A673 (cell line): ENCODE data around the gene CKB. TPM values are rescaled to one million over a fixed set of nuclear protein-coding genes. Genes with fewer than 3 reads are reported as not detected.

Experiments
- BruUV-seq: library from RNA; stranded (reverse); fragments of 400-500 nt; replicated peaks from 2 replicates; lab custom pipeline; 2021; lab: Mats Ljungman, UMichigan
- CTCF ChIA-PET: fragments of 300-600 bp; sonication (Branson Sonifier 250); formaldehyde crosslinking; loops from one replicate; lab custom pipeline; 2022; ENCODE audit warnings: antibody characterized with exemption; lab: Charles Lee
- POLR2A ChIA-PET: fragments of 300-600 bp; sonication (Branson Sonifier 250); formaldehyde crosslinking; loops from one replicate; lab custom pipeline; 2022; ENCODE audit warnings: antibody characterized with exemption; ENCODE audit not compliant: low non-redundant PET; lab: Charles Lee
- DNase-seq: peaks from one replicate; pipeline ENCODE4 v3.0.0-alpha.2; 2015; ENCODE audit warnings: low spot score
- H3K27ac ChIP-seq: fragments of 200-600 bp; sonication (generic); 2 replicates; pipeline ENCODE4 v1.5.1; 2016; ENCODE audit warnings: mixed run types, low read depth, mild to moderate bottlenecking, mixed read lengths, antibody characterized with exemption, low read length; ENCODE audit not compliant: poor library complexity, severe bottlenecking
- H3K27me3 ChIP-seq: fragments of 200-600 bp; sonication (generic); replicated peaks from 2 replicates; pipeline ENCODE4 v1.6.1; 2017; ENCODE audit warnings: mixed run types, low read depth, mild to moderate bottlenecking, mixed read lengths, antibody characterized with exemption, low read length; ENCODE audit not compliant: insufficient read depth, poor library complexity
- H3K36me3 ChIP-seq: fragments of 200-600 bp; sonication (generic); 2 replicates; pipeline ENCODE4 v1.6.1; 2016; ENCODE audit warnings: mixed run types, mild to moderate bottlenecking, mixed read lengths, antibody characterized with exemption, low read length; ENCODE audit not compliant: insufficient read depth, poor library complexity, severe bottlenecking
- H3K4me1 ChIP-seq: fragments of 200-600 bp; sonication (generic); 2 replicates; pipeline ENCODE4 v1.6.1; 2017; ENCODE audit warnings: mixed run types, mild to moderate bottlenecking, mixed read lengths, antibody characterized with exemption, low read length; ENCODE audit not compliant: insufficient read depth, poor library complexity, severe bottlenecking
- H3K4me3 ChIP-seq: fragments of 200-600 bp; sonication (generic); 2 replicates; pipeline ENCODE4 v1.5.1; 2016; ENCODE audit warnings: low read depth, mixed run types, mild to moderate bottlenecking, mixed read lengths, low read length; ENCODE audit not compliant: poor library complexity, severe bottlenecking
- H3K9me3 ChIP-seq: fragments of 200-600 bp; sonication (generic); 2 replicates; pipeline ENCODE4 v1.6.1; 2016; ENCODE audit warnings: mixed run types, low read depth, mild to moderate bottlenecking, mixed read lengths, antibody characterized with exemption, low read length; ENCODE audit not compliant: poor library complexity, severe bottlenecking
- EZH2 ChIP-seq: fragments of 200-600 bp; sonication (generic); IDR thresholded peaks from 2 replicates; pipeline ENCODE4 v1.6.1; 2017; ENCODE audit warnings: borderline replicate concordance, low read depth, mild to moderate bottlenecking, mixed read lengths, antibody characterized with exemption, low read length; ENCODE audit not compliant: poor library complexity, severe bottlenecking
- intact Hi-C: fragments of 100-400 bp; cut with micrococcal nuclease; formaldehyde crosslinking; loops from one replicate; pipeline ENCODE4 v1.10.0; 2022; ENCODE audit not compliant: unreplicated experiment
- total RNA-seq: library from RNA; stranded (reverse); gene quantifications from 2 replicates; pipeline ENCODE4 v1.2.3, GENCODE V29; 2021
- TF ChIP-seq, protein P1 (sequence below): fragments of 300-800, 200-600 bp; sonication (generic); conservative IDR thresholded peaks from 2 replicates; pipeline ENCODE4 v1.5.1; 2017; ENCODE audit warnings: low read depth, mild to moderate bottlenecking, antibody characterized with exemption, low read length, moderate library complexity, mixed read lengths

CKB gene
- total RNA-seq, 1 experiment from 2014 or later = 118 TPM

DNA sequence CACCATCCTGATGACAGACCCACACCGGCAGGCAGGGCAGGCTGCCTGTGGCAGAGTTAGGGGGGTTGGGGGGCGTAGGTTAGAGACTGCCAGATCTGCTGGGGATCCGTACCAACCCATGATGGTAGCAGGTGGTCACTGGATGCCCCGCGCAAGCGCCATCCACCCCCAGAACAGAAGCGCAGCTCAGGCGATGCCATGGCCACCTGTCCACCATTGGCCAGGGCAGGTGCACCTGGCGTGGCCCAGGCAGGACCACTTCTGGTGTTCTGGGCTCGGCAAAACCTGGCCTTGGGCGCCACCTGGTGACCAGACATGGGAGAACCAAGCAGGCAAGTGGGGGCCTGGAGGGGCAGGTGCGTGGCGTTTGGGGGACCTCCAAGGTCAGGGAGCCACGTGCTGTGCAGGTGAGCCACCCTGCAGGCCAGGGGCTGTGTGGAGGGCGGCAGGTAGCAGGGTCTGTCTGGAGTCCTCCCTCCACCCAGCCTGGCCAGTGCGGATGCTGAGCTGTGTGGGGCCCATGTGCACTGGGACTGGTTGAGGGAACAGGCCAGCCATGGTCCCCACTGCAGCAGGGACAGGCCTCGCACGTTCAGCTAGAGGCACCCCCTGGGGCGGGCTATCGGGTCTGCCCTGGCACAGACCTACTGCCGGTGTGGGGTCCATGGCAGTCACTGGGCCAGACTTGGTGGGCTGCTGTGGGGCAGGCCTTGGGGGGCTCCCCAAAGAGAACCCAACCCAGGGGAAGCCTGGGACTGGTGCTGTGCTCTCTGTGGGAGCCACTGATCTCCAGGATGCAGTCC, 24.2 kb upstream of the CKB start:
- ChIA-PET POLR2A (no interaction called here), CTCF (interaction anchor here (0.6 to 2.3 kb wide), 5 partner anchors 10 to 383 kb away, joined by 3 to 9 read pairs (median 5); no protein-coding TSS in a partner anchor)
- no peak overlapping the region for H3K4me3 ChIP-seq
- H3K9me3 ChIP-seq = no peaks in the 10 kb centered on the region
- no TSS peak for BruUV-seq
- DNase-seq = peak; percentile 64
- no peaks in the 10 kb centered on the region for H3K27me3 ChIP-seq
- no peak overlapping the region for H3K27ac ChIP-seq
- no peak for TF ChIP-seq EZH2
- TF ChIP-seq, protein P1, sequence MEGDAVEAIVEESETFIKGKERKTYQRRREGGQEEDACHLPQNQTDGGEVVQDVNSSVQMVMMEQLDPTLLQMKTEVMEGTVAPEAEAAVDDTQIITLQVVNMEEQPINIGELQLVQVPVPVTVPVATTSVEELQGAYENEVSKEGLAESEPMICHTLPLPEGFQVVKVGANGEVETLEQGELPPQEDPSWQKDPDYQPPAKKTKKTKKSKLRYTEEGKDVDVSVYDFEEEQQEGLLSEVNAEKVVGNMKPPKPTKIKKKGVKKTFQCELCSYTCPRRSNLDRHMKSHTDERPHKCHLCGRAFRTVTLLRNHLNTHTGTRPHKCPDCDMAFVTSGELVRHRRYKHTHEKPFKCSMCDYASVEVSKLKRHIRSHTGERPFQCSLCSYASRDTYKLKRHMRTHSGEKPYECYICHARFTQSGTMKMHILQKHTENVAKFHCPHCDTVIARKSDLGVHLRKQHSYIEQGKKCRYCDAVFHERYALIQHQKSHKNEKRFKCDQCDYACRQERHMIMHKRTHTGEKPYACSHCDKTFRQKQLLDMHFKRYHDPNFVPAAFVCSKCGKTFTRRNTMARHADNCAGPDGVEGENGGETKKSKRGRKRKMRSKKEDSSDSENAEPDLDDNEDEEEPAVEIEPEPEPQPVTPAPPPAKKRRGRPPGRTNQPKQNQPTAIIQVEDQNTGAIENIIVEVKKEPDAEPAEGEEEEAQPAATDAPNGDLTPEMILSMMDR = peak; percentile 99
- H3K36me3 ChIP-seq = no peaks in the 10 kb centered on the region
- intact Hi-C loops = loop anchor here (1.0 to 5.0 kb wide), 2 partner anchors 29 to 45 kb away; no protein-coding TSS in a partner anchor
- H3K4me1 ChIP-seq = peaks cover 30% of the 10 kb centered on the region

DNA sequence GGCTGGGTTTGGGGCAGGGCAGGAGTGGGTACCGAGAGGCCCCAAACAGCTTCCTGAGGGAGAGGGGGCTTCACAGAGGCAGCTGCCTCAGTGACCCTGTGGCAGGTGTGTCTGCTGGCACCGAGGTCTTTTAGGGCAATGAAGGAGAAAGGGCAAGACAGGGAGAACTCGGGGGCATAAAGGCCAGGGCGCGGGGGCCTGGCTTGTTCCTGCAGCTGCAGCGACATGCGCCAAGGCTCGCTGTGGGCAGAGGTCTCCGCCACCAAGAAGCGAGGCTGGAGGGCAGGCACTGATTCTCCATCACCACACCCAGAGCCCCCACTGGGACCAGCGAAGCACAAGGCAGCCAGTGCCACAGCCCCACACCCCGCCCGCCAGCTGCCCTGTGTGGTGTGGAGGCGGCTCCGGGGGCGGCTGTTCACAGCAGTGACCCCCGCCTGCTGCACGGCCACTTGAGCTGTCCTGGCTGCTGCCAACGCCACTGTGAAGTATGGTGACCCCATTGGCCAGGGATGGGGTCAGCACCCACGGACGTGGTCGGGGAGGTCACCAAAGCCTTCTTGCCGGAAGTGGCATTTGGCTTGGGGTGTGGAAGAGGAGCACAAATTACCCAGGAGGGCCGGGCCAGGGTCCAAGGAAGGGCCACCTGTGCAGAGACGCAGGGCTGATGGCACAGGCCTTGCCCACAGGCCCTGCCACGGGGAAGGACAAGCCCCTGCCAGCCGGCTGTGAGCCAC, 23.5 kb upstream of the CKB start:
- BruUV-seq = no TSS peak
- Histone ChIP-seq H3K36me3 (no peaks in the 10 kb centered on the region), H3K27ac (no peak overlapping the region), H3K27me3 (no peaks in the 10 kb centered on the region), H3K4me3 (no peak overlapping the region), H3K4me1 (peaks cover 31% of the 10 kb centered on the region), H3K9me3 (no peaks in the 10 kb centered on the region)
- ChIA-PET CTCF (interaction anchor here (0.6 to 2.3 kb wide), 3 partner anchors 28 to 478 kb away, joined by 4 to 8 read pairs (median 5); no protein-coding TSS in a partner anchor), POLR2A (no interaction called here)
- DNase-seq = no peak
- intact Hi-C loops = loop anchor here (1.0 to 5.0 kb wide), 2 partner anchors 28 to 44 kb away; no protein-coding TSS in a partner anchor
- TF ChIP-seq, protein P1 = no peak
- TF ChIP-seq EZH2 = no peak

DNA sequence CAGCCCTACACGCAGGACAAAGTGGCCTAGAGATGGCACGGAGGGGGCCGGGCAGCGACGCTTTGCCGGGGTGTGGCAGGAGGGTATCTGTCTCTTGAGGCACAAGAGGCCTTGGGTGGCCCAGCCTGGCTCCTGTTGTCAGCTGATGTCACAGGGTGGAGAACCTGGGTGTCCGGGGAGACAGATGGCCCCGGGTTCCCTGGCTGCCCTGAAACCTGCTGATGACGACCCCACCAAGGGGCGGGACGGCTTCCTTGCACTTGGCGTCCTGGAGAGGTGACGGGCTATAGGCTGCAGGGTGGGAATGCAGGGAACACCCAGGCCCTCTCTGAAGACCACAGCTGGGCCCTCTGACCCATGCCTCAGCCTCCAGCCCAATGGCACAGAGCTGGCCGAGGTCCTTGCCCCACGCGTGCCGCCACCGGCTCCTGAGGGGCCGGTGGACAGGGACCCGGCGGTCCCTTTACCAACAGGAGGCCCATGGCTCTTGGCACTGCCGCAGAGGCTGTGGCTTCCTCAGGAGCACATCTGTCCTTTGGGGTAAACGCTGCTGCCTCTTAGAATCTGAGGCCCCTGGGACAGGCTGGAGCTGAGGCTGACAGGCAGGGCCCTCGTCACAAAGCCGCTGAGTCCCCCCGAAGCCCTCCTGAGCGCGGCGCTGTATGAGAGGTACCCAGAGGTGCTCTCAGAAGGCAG, 22.7 kb upstream of the CKB start:
- no peaks in the 10 kb centered on the region for H3K27me3 ChIP-seq
- no peak for DNase-seq
- H3K9me3 ChIP-seq = no peaks in the 10 kb centered on the region
- peaks cover 38% of the 10 kb centered on the region for H3K4me1 ChIP-seq
- TF ChIP-seq, protein P1 = no peak
- no peak for TF ChIP-seq EZH2
- H3K36me3 ChIP-seq = no peaks in the 10 kb centered on the region
- peak overlapping the region; percentile 52 for H3K27ac ChIP-seq
- BruUV-seq = no TSS peak
- no peak overlapping the region for H3K4me3 ChIP-seq
- ChIA-PET POLR2A (no interaction called here), CTCF (interaction anchor here (0.6 to 2.3 kb wide), 3 partner anchors 27 to 478 kb away, joined by 4 to 8 read pairs (median 5); no protein-coding TSS in a partner anchor)
- intact Hi-C loops = loop anchor here (5.0 kb wide), 1 partner anchor 43 kb away; no protein-coding TSS in a partner anchor
